Endothelial cell of umbilical vein (primary cell): ENCODE results near the gene UBTD1. TPM values are rescaled to one million over a fixed set of nuclear protein-coding genes. Genes with fewer than 3 reads are reported as not detected.

Experiments used
- BruUV-seq: library from RNA; stranded (reverse); fragments of 400-500 nt; replicated peaks from 2 replicates; lab custom pipeline; 2021; lab: Mats Ljungman, UMichigan
- CTCF ChIA-PET: fragments of 300-600, 350-600 bp; sonication (Branson Sonifier 250); formaldehyde crosslinking; loops from one replicate; lab custom pipeline; 2021; ENCODE audit warnings: antibody characterized with exemption, inconsistent platforms; lab: Charles Lee
- POLR2A ChIA-PET: fragments of 300-600, 350-600 bp; sonication (Branson Sonifier 250); formaldehyde crosslinking; loops from one replicate; lab custom pipeline; 2021; ENCODE audit warnings: antibody characterized with exemption, inconsistent platforms; lab: Charles Lee
- DNase-seq: peaks from one replicate; pipeline ENCODE4 v3.0.0-alpha.2; 2011; ENCODE audit warnings: low read depth, low spot score
- FAIRE-seq: peaks from 2 replicates; lab custom pipeline; 2011; peaks lifted over from hg19 to GRCh38; lab: Jason Lieb, UNC
- H2AFZ ChIP-seq: 2 replicates; pipeline ENCODE4 v1.6.0; 2012; ENCODE audit warnings: low read depth, low read length, control low read depth, inconsistent platforms
- H3K27ac ChIP-seq: 2 replicates; pipeline ENCODE4 v1.5.1; 2011; ENCODE audit warnings: low read depth, mild to moderate bottlenecking, control low read depth, low read length, moderate library complexity; ENCODE audit not compliant: insufficient read depth
- H3K27me3 ChIP-seq, 2 experiments: 2 replicates each; pipeline versions ENCODE4 v1.6.0 to v1.6.1; 2011; ENCODE audit warnings: low read length in 2 of 2, mixed read lengths in 1 of 2; ENCODE audit not compliant: control insufficient read depth in 2 of 2, insufficient read depth in 2 of 2
- H3K36me3 ChIP-seq, 2 experiments: 2 replicates in 1 of 2; 3 replicates in 1 of 2; pipeline ENCODE4 v1.5.1; 2011; ENCODE audit warnings: low read length in 2 of 2, mild to moderate bottlenecking in 1 of 2, moderate library complexity in 1 of 2; ENCODE audit not compliant: control insufficient read depth in 2 of 2, insufficient read depth in 2 of 2; ENCODE audit errors: extremely low read depth in 1 of 2
- H3K4me1 ChIP-seq: 3 replicates; pipeline ENCODE4 v1.5.1; 2011; ENCODE audit warnings: mild to moderate bottlenecking, low read length; ENCODE audit not compliant: control insufficient read depth, insufficient read depth; ENCODE audit errors: extremely low read depth
- H3K4me2 ChIP-seq: 2 replicates; pipeline ENCODE4 v1.6.1; 2011; ENCODE audit warnings: low read length, control low read depth, mixed read lengths; ENCODE audit not compliant: insufficient read depth
- H3K4me3 ChIP-seq, 3 experiments: fragments of 200-600 bp in 1 of 3; sonication (generic), shearing (Covaris generic) in 1 of 3; replicated peaks in 1 of 3; 2 replicates each; pipeline ENCODE4 v1.5.1; 2011 to 2016; ENCODE audit warnings: control low read depth in 3 of 3, low read length in 3 of 3, mild to moderate bottlenecking in 2 of 3, inconsistent platforms in 1 of 3, low read depth in 1 of 3, moderate library complexity in 1 of 3; ENCODE audit not compliant: insufficient read depth in 1 of 3
- H3K79me2 ChIP-seq: 2 replicates; pipeline ENCODE4 v1.6.0; 2012; ENCODE audit warnings: low read length, inconsistent platforms; ENCODE audit not compliant: control insufficient read depth, insufficient read depth
- H3K9ac ChIP-seq: replicated peaks from 2 replicates; pipeline ENCODE3; 2011; ENCODE audit warnings: low read length, control low read depth; ENCODE audit not compliant: insufficient read depth; ENCODE audit errors: extremely low read depth
- H3K9me1 ChIP-seq: replicated peaks from 3 replicates; pipeline ENCODE4 v1.6.0; 2011; ENCODE audit warnings: mild to moderate bottlenecking, low read length; ENCODE audit not compliant: control insufficient read depth, insufficient read depth; ENCODE audit errors: extremely low read depth
- H3K9me3 ChIP-seq: replicated peaks from 2 replicates; pipeline ENCODE4 v1.5.1; 2012; ENCODE audit warnings: low read length, inconsistent platforms; ENCODE audit not compliant: control insufficient read depth, insufficient read depth
- H4K20me1 ChIP-seq: replicated peaks from 2 replicates; pipeline ENCODE3; 2011; ENCODE audit warnings: mild to moderate bottlenecking, low read length; ENCODE audit not compliant: control insufficient read depth, insufficient read depth; ENCODE audit errors: extremely low read depth
- EZH2 ChIP-seq: IDR thresholded peaks from 2 replicates; pipeline ENCODE4 v1.6.1; 2012; ENCODE audit warnings: borderline replicate concordance, low read depth, mild to moderate bottlenecking, moderate library complexity, low read length, inconsistent platforms; ENCODE audit not compliant: severe bottlenecking
- FOS ChIP-seq: IDR thresholded peaks from 2 replicates; pipeline ENCODE4 v1.6.1; 2011; ENCODE audit warnings: mild to moderate bottlenecking, low read length, moderate library complexity, borderline replicate concordance; ENCODE audit not compliant: insufficient read depth
- GATA2 ChIP-seq: IDR thresholded peaks from 2 replicates; pipeline ENCODE4 v1.7.0; 2011; ENCODE audit warnings: low read depth, mild to moderate bottlenecking, moderate library complexity, mixed read lengths, low read length; ENCODE audit not compliant: insufficient read length, insufficient read depth
- JUN ChIP-seq: IDR thresholded peaks from 2 replicates; pipeline ENCODE4 v1.6.1; 2011; ENCODE audit warnings: borderline replicate concordance, low read depth; ENCODE audit not compliant: insufficient read length, insufficient read depth
- POLR2A ChIP-seq: IDR thresholded peaks from 2 replicates; pipeline ENCODE4 v1.6.1; 2012; ENCODE audit warnings: low read depth, mild to moderate bottlenecking, control low read depth, low read length
- POLR2AphosphoS5 ChIP-seq: IDR thresholded peaks from 2 replicates; pipeline ENCODE4 v1.6.1; 2012; ENCODE audit warnings: low read depth, mild to moderate bottlenecking, control low read depth, low read length, moderate library complexity; ENCODE audit not compliant: insufficient read depth
- dilution Hi-C: fragments of 300-500 bp; cut with MboI; formaldehyde crosslinking; loops from one replicate; pipeline ENCODE4 v1.15.0; 2019; ENCODE audit warnings: low sequenced_read_pairs; ENCODE audit not compliant: extremely low pct_ligation_motif_present
- intact Hi-C: fragments of 100-400 bp; cut with micrococcal nuclease; formaldehyde crosslinking; loops from one replicate; pipeline ENCODE4 v1.10.0; 2022
- polyA plus RNA-seq, 4 experiments: library from polyadenylated mRNA; depleted of rRNA in 3 of 4; stranded (reverse) in 3 of 4; unstranded in 1 of 4; fragments of >200 nt; gene quantifications; 2 replicates each; pipeline versions ENCODE4 v1.2.1 to v1.2.3, GENCODE V29; 2011 to 2012; ENCODE audit warnings: missing spikeins in 1 of 4
- total RNA-seq: library from RNA; stranded (reverse); gene quantifications from 2 replicates; pipeline ENCODE4 v1.2.3, GENCODE V29; 2021
- TF ChIP-seq, protein P1 (sequence below): IDR thresholded peaks from 2 replicates; pipeline ENCODE4 v1.6.1; 2011; ENCODE audit not compliant: insufficient read depth, insufficient read length
- TF ChIP-seq, protein P2 (sequence below), 2 donors: IDR thresholded peaks; 1 replicate in 1 of 2; 2 replicates in 1 of 2; pipeline ENCODE4 v1.5.1; 2011; ENCODE audit warnings: low read length in 2 of 2, mild to moderate bottlenecking in 2 of 2, moderate library complexity in 2 of 2, control low read depth in 1 of 2, inconsistent platforms in 1 of 2, low read depth in 1 of 2; ENCODE audit not compliant: insufficient read depth in 1 of 2; ENCODE audit errors: extremely low read depth in 1 of 2

The UBTD1 gene
- total and polyA plus RNA-seq, 2 donors (not counting 3 experiments of a cell fraction or from before 2014, with no cell fraction given) = 42.6 to 63.7 TPM

DNA sequence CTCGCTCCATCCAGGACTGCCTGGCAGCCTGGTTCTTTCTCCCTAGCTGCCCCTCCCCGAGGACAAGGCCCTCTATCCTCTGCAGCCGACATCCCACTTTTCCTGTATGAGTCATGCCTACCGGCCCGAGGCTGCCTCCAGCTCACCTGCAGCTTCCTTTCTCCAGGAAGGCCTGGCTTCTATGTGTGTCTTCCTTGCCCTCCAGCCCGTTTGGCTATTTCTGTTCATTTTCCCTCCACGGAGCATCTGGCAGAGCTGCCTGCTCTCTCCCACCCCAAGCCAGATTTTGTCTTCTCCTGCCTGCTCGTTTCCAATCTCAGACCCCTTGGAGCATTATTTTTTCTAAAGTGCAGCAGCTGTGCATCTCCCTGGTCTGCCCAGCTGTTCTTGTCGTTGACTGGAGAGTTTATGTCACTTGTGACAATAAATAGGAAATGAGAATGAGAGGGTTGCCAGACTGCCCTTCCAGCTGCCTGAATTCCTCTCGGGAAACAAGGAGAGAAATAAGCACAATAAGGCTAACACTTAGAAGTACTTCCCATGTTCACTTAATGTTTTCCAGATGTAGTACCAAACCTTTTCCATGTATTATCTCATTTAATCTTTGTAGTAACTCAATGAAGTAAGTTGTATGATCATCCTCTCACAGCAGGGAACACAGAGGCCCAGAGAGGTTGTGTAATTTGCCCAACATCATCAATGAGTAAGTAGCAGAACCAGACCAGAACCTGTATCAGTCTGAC lies 19.7 kb downstream of the UBTD1 start:
- peak; percentile 64 for DNase-seq
- BruUV-seq = no TSS peak
- Histone ChIP-seq H3K4me3 (no peak overlapping the region), H3K79me2 (peaks cover 8% of the 10 kb centered on the region), H3K9me3 (no peaks in the 10 kb centered on the region), H3K9me1 (no peaks in the 10 kb centered on the region), H2AFZ (no peak overlapping the region), H3K36me3 (no peaks in the 10 kb centered on the region), H3K4me1 (peaks cover 28% of the 10 kb centered on the region), H3K27me3 (no peaks in the 10 kb centered on the region), H3K9ac (no peak overlapping the region), H4K20me1 (no peaks in the 10 kb centered on the region), H3K27ac (peak overlapping the region; percentile 56), H3K4me2 (peak overlapping the region; percentile 26)
- ChIA-PET CTCF (interaction anchor here (1.2 to 2.9 kb wide), 8 partner anchors 10 to 94 kb away, joined by 3 to 28 read pairs (median 5); partner anchors contain the start of genes ANKRD2 and UBTD1), POLR2A (interaction anchor here (0.6 to 1.2 kb wide), 3 partner anchors 19 to 24 kb away, joined by 3 to 5 read pairs (median 5); no protein-coding TSS in a partner anchor)
- dilution Hi-C loops (no loop called here), intact Hi-C loops (loop anchor here (1.0 kb wide), 3 partner anchors 10 to 25 kb away; partner anchors contain the start of genes MMS19 and UBTD1)
- FAIRE-seq = peak; percentile 96
- TF ChIP-seq POLR2A (no peak), POLR2AphosphoS5 (peak; percentile 44), FOS (peak; percentile 80), JUN (peak; percentile 54), GATA2 (no peak), EZH2 (no peak)
- TF ChIP-seq, protein P1, sequence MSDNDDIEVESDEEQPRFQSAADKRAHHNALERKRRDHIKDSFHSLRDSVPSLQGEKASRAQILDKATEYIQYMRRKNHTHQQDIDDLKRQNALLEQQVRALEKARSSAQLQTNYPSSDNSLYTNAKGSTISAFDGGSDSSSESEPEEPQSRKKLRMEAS = no peak
- TF ChIP-seq, protein P2, sequence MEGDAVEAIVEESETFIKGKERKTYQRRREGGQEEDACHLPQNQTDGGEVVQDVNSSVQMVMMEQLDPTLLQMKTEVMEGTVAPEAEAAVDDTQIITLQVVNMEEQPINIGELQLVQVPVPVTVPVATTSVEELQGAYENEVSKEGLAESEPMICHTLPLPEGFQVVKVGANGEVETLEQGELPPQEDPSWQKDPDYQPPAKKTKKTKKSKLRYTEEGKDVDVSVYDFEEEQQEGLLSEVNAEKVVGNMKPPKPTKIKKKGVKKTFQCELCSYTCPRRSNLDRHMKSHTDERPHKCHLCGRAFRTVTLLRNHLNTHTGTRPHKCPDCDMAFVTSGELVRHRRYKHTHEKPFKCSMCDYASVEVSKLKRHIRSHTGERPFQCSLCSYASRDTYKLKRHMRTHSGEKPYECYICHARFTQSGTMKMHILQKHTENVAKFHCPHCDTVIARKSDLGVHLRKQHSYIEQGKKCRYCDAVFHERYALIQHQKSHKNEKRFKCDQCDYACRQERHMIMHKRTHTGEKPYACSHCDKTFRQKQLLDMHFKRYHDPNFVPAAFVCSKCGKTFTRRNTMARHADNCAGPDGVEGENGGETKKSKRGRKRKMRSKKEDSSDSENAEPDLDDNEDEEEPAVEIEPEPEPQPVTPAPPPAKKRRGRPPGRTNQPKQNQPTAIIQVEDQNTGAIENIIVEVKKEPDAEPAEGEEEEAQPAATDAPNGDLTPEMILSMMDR (IDR thresholded peaks at IDR 0.05; ENCODE audit: extremely low read depth in 1 of 2, insufficient read depth in 1 of 2, low read depth in 1 of 2, low read length in 2 of 2) = no peak
